Neural cell (in vitro differentiated cells): ENCODE data around the gene KLF18.

Source experiments
- CTCF ChIP-seq: fragments of 450-650 bp; IDR thresholded peaks from 2 replicates; pipeline ENCODE4 v1.5.1; 2014; ENCODE audit warnings: antibody characterized with exemption, mild to moderate bottlenecking, moderate library complexity; ENCODE audit not compliant: poor library complexity, severe bottlenecking
- EP300 ChIP-seq: fragments of 450-650 bp; conservative IDR thresholded peaks from 2 replicates; pipeline ENCODE4 v1.6.1; 2014; ENCODE audit warnings: antibody characterized with exemption, mild to moderate bottlenecking, moderate library complexity; ENCODE audit not compliant: poor library complexity, severe bottlenecking
- EZH2 ChIP-seq: fragments of 200-600, 300-800 bp; shearing (Covaris generic), sonication (generic); IDR thresholded peaks from 2 replicates; pipeline ENCODE4 v1.6.1; 2014; ENCODE audit warnings: antibody characterized with exemption, low read length, borderline replicate concordance, mild to moderate bottlenecking; ENCODE audit not compliant: insufficient read depth, poor library complexity, severe bottlenecking
- MXI1 ChIP-seq: fragments of 450-650 bp; conservative IDR thresholded peaks from 2 replicates; pipeline ENCODE4 v1.6.1; 2014; ENCODE audit warnings: antibody characterized with exemption, mild to moderate bottlenecking; ENCODE audit not compliant: poor library complexity, severe bottlenecking
- POLR2AphosphoS5 ChIP-seq: IDR thresholded peaks from 2 replicates; pipeline ENCODE4 v1.6.1; 2012
- RAD21 ChIP-seq: fragments of 450-650 bp; conservative IDR thresholded peaks from 2 replicates; pipeline ENCODE4 v1.6.1; 2014; ENCODE audit warnings: antibody characterized with exemption, mild to moderate bottlenecking, moderate library complexity
- SMC3 ChIP-seq: fragments of 450-650 bp; conservative IDR thresholded peaks from 2 replicates; pipeline ENCODE4 v1.6.1; 2014; ENCODE audit warnings: antibody characterized with exemption, mild to moderate bottlenecking, moderate library complexity; ENCODE audit not compliant: poor library complexity
- TAF1 ChIP-seq: IDR thresholded peaks from 2 replicates; pipeline ENCODE4 v1.6.1; 2012; ENCODE audit warnings: low read depth
- TF ChIP-seq, protein P1 (sequence below): IDR thresholded peaks from 2 replicates; pipeline ENCODE4 v1.6.1; 2012; ENCODE audit warnings: borderline replicate concordance

- TF ChIP-seq, protein P1, sequence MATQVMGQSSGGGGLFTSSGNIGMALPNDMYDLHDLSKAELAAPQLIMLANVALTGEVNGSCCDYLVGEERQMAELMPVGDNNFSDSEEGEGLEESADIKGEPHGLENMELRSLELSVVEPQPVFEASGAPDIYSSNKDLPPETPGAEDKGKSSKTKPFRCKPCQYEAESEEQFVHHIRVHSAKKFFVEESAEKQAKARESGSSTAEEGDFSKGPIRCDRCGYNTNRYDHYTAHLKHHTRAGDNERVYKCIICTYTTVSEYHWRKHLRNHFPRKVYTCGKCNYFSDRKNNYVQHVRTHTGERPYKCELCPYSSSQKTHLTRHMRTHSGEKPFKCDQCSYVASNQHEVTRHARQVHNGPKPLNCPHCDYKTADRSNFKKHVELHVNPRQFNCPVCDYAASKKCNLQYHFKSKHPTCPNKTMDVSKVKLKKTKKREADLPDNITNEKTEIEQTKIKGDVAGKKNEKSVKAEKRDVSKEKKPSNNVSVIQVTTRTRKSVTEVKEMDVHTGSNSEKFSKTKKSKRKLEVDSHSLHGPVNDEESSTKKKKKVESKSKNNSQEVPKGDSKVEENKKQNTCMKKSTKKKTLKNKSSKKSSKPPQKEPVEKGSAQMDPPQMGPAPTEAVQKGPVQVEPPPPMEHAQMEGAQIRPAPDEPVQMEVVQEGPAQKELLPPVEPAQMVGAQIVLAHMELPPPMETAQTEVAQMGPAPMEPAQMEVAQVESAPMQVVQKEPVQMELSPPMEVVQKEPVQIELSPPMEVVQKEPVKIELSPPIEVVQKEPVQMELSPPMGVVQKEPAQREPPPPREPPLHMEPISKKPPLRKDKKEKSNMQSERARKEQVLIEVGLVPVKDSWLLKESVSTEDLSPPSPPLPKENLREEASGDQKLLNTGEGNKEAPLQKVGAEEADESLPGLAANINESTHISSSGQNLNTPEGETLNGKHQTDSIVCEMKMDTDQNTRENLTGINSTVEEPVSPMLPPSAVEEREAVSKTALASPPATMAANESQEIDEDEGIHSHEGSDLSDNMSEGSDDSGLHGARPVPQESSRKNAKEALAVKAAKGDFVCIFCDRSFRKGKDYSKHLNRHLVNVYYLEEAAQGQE, result no peak
- TF ChIP-seq CTCF, result no peak
- no peak for TF ChIP-seq POLR2AphosphoS5
- TF ChIP-seq SMC3, result no peak
- no peak for TF ChIP-seq EZH2
- no peak for TF ChIP-seq TAF1
- TF ChIP-seq EP300, result no peak
- TF ChIP-seq MXI1, result no peak
- no peak for TF ChIP-seq RAD21
Measured at GRCh38 chr1:44118682-44119081, 22.7 kb downstream of the KLF18 start, which contains the start of gene KLF17.
